ENCODE data around the gene ITGB6.

DNA sequence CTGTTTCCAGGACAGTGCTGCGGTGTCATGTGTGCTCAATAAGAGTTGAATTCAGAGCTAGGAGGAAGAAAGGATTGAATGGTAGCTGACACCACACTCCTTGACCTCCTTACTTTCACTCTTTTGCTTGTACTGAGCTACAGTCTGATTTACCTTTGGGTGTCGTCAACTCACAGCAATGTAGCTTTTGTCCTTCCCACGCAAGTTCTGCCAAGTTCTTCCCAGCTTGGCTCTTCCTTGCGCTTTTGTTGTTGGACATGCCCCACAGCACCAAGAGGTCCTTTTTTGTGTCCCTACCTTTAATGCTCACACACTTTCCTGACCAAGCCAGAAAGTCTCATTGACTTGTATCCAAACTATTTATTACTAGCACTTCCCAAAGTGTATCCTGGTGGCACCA lies 38.3 kb upstream of the ITGB6 start:
- TF ChIP-seq, protein P1, sequence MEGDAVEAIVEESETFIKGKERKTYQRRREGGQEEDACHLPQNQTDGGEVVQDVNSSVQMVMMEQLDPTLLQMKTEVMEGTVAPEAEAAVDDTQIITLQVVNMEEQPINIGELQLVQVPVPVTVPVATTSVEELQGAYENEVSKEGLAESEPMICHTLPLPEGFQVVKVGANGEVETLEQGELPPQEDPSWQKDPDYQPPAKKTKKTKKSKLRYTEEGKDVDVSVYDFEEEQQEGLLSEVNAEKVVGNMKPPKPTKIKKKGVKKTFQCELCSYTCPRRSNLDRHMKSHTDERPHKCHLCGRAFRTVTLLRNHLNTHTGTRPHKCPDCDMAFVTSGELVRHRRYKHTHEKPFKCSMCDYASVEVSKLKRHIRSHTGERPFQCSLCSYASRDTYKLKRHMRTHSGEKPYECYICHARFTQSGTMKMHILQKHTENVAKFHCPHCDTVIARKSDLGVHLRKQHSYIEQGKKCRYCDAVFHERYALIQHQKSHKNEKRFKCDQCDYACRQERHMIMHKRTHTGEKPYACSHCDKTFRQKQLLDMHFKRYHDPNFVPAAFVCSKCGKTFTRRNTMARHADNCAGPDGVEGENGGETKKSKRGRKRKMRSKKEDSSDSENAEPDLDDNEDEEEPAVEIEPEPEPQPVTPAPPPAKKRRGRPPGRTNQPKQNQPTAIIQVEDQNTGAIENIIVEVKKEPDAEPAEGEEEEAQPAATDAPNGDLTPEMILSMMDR (IDR thresholded peaks at IDR 0.05), result no peak
- TF ChIP-seq ZFX (IDR thresholded peaks at IDR 0.05; ENCODE audit: borderline replicate concordance), result no peak
